Measurements from ENCODE around the gene PLEKHO1. TPM values are rescaled to one million over a fixed set of nuclear protein-coding genes. Genes with fewer than 3 reads are reported as not detected.
"Not testable (repeated sequence)": the region's sequence is repeated elsewhere in the genome, so short reads cannot be mapped to it uniquely, and the experiment has no call there.

PLEKHO1 gene
- 102 TPM for polyA plus RNA-seq (ENCODE audit: insufficient read length)

DNA sequence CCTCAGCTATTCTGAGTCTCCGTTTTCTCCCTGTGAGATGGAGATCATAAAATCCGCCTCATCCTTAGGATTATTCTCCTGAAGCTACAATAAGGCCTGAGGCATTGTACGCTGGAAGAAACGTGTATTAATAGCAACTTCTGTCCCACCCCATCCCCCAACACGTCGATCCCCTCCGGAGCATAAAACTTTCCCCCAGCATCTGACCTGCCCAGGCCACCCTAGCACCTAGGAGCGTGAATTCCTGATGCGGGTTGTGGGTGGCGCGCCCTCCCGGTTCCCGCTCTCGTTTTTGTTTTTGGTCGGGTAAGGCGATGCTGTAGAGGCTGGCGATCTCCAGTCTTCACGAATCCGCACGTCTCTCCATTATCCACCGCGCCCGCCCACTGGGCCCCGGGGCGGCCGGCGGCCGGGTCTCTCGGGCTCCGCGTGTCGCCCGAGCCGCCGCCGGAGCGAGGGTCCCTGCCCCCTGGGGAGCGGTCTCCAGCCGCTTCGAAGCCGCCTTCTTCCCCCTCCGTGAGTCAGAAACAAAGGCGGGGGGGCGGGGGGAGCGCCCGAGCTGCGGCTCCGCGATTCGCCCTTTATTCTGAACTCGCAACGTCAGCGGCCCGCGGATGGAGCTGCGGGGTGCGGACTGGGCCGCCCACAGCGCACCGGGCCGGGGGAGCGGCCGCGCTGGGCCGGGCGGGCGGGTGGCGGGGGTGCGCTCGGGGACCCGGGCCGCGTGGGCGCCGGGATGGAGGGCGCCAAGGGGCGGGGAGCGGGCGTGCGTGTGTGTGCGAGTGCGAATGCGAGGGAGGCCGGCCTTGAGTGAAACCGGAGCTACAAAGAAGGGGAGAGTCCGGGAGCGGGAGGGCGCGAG, at the start of gene PLEKHO1:
PLEKHO1 (plus strand) TSS at position 646 of the 862 bp plus-strand sequence. CDS start 342 bp downstream, outside the sequence.
- peak; percentile 81 for DNase-seq

DNA sequence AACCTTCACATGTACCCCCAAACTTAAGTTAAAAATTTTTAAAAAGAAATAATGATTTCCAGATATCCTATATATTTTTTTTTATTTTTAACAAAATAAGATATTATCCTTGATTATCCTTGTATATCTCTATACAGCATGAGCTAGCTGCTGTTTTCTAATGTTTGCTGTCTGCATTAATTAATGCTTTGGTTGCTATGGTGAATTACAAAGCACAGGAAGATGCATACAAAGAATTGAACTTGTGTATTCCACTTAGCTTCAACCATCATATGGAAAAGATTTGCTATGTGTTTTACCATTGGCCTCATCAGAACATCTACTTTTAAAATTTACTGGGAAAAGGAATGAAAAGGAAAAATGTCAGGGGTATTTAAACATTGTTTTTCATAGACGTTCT, 46.7 kb upstream of the PLEKHO1 start:
- DNase-seq: no peak

DNA sequence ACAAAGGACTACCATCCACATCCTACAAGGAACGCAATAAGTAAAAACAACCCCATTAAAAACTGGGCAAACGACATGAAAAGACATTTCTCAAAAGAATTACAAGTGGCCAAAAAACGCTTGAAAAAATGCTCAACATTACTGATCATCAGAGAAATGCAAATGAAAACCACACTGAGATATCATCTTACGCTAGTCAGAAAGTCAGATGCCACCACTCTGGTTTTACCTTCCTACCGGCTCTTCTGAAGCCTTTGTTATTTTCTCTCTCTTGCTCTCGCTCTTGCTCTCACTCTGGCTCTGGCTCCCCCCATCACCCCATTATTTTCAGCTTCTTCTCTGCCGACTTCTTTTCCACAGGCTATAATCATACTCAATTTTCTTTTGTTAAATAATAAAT, 43.4 kb upstream of the PLEKHO1 start:
- DNase-seq: no peak

DNA sequence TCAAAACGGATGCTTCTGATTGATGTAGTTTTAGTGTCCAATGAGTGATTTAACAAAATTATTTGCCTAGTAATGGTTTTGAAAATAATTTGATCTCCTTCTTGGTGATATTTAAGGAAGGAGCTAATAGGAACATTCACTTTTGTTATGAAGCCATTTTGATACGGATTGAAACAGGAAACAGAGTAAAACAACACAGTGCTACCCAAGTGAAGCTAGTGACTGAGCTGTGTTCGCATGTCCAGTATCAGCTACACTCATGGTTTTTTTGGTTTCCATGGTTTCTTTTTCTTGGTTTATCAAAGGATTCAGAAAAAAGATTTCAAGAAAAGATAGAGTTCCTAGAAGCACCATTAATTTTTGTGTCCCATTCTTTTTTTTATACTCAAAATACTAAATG, 40.1 kb upstream of the PLEKHO1 start:
- no peak for DNase-seq

GRCh38 chr1:150110116-150110515, 39.6 kb upstream of the PLEKHO1 start:
- no peak for DNase-seq

- no peak for DNase-seq
These were observed 38.0 kb upstream of the PLEKHO1 start for GRCh38 chr1:150111670-150112069.

DNA sequence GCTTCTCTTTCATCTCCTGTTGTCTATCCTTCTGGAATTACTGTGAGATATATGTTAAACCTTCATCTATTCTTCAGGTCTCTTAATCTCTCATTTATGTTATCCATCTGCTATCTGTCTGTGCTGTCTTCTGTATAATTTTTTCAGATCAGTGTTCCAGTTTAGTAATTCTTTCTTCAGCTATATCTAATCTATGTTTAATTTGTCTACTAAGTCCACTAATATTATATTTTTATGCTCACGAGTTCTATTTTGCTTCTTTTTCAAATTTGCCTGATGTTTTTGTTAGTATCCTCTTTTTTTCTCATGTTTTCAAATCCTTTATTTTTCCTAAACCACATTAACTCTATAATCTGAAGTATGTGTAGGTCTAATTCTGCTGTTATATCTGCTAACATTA, 34.6 kb upstream of the PLEKHO1 start:
- DNase-seq: no peak

- peak; percentile 24 for DNase-seq
These were observed 31.0 kb upstream of the PLEKHO1 start for GRCh38 chr1:150118716-150119115.

DNA sequence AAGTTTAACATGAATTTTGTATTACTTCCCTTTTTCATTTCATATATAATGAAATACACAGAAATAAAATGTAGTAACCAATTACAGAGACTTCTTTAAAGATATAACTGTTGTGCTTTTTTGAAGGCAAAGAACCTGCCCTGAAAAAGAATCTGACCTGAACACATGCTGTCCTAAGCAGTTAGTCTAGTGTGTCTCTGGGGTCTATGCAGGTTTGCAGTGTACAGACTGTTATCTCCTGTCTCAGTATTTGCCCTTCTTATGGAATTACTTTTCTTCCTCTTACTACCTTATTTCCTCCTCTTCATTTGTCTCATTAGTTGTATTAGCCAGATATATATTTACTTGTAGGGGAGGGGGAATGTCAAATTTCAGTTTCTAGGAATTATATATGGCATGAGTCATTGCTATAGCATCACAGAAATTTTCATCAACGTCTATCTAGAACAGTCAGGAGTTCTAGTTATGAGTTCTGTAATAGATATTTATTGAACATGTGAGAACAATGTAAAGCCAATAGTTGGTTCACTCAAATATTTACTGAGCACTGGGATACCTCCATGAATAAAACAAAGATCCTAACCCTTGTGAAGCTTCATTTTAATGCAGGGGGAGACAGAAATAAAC, 28.4 kb upstream of the PLEKHO1 start:
- DNase-seq: no peak

DNA sequence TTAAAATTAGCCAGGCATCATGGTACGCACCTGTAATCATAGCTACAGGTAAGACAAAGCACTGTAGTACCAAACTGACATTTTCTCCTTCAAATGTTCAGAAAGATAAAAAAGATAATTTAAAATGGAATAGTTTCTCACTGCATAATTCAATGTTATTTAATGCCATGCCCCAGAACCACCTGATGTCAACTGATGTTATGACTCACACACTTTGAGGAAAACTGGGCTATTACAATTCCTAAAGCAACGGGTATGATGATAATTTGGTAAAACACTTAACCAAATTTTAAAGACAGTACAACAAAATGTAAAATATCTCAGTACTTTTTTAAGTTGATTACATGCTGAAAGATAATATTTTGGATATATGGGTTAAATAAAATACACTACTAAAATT, 22.9 kb upstream of the PLEKHO1 start:
- DNase-seq: no peak

DNA sequence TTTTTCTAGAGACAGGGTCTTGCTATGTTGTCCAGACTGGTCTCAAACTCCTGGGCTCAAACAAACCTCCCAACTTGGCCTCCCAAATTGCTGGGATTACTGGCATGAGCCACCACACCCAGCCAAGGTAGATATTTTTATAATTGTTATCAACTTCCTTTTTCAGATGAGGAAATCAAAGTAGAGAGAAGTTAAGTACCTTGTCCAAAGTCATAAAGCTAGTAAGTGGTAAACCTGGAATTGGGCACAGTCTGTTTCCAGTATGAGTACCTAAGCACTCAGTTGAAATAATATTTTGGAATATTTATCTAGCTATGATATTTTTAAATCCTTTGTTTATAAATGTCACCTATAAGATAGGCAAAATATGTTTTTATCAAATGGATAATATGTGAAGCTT, 22.3 kb upstream of the PLEKHO1 start:
- no peak for DNase-seq

DNA sequence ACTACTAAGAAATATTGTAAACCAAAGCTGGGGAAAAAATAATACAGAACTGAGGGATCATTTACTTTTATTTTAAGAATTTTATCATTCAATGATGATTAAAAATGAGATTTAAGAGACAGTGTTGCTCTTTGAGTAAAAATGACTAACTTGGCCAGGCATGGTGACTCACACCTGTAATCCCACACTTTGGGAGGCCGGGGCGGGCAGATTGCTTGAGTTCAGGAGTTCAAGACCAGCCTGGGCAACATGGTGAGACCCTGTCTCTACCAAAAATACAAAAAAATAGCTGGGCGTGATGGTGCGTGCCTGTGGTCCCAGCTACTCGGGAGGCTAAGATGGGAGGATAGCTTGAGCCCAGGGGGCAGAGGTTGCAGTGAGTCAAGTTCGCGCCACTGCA, 21.8 kb upstream of the PLEKHO1 start:
- DNase-seq: no peak

- DNase-seq: no peak
These were observed 17.3 kb upstream of the PLEKHO1 start for GRCh38 chr1:150132372-150132771.

- DNase-seq: no peak
These were observed 15.2 kb upstream of the PLEKHO1 start for GRCh38 chr1:150134537-150134936.

DNA sequence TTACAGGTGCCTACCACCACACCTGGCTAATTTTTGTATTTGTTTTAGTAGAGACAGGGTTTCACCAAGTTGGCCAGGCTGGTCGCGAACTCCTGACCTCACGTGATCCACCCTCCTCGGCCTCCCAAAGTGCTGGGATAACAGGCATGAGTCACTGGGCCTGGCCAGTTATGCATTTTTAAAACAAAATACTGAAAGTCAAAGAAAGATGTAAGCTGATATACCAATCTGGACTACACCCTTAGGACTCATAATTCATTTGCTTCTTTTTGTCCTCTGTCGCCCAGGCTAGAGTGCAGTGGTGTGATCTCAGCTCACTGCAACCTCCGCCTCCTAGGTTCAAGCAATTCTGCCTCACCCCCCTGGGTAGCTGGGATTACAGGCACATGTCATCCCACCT, 14.3 kb upstream of the PLEKHO1 start:
- DNase-seq: not testable (repeated sequence)

GRCh38 chr1:150138044-150138443, 11.7 kb upstream of the PLEKHO1 start:
- DNase-seq: no peak

GRCh38 chr1:150141452-150141851, 8.3 kb upstream of the PLEKHO1 start:
- DNase-seq: no peak

DNA sequence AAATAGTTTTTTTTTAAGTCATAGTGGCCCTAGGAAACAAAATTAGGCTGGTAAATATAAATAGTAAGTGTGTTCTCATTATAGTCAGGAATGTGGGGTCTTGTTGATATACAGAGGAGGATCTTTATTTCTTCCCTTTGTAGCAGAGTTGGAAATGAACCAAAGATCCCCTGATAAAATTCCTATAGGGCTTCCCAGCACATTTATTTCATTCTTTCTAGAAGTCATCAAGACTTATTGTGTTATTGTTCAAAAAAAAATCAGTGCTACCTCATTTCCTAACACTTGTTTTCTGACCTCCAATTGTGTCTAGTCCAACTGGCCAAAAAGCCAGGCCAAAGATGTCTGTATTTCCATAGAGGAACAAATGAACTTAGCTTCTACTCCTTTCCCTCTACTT, 7.6 kb upstream of the PLEKHO1 start:
- DNase-seq: no peak

DNA sequence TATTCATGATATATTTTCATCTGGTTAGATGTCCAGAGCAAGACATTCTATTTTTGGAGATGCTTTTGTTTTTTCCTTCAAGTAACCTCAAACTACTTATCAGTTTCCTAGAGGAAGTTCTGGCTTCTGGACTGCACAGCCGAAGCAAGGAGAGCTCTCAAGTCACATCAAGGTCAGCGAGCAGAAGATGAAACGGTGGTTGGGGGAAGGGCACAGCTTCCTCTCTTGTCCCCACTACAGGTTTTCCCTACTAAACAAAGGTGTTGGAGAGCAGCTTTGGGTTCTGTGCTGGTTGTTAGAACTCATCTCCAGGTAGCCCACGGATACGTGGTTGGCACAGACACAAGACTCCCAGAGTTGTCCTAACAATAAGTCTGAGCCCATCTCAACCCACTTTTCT, 5.1 kb upstream of the PLEKHO1 start:
- DNase-seq: no peak

DNA sequence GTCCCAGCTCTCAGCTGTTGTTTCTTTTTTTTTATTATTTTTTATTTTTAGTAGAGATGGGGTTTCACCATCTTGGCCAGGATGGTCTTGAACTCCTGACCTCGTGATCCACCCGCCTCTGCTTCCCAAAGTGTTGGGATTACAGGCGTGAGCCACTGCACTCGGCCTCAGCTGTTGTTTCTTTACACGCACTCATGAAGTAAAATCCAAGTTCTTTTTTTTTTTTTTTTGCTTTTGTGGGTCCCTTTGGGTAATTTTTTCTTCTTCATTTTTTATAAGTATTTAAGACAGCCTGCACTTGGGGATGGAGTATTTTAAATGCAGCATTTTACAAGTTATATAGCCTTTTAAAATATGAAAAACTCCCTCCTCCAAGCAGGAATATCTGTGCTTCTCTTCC, 3.7 kb upstream of the PLEKHO1 start:
- not testable (repeated sequence) for DNase-seq

DNA sequence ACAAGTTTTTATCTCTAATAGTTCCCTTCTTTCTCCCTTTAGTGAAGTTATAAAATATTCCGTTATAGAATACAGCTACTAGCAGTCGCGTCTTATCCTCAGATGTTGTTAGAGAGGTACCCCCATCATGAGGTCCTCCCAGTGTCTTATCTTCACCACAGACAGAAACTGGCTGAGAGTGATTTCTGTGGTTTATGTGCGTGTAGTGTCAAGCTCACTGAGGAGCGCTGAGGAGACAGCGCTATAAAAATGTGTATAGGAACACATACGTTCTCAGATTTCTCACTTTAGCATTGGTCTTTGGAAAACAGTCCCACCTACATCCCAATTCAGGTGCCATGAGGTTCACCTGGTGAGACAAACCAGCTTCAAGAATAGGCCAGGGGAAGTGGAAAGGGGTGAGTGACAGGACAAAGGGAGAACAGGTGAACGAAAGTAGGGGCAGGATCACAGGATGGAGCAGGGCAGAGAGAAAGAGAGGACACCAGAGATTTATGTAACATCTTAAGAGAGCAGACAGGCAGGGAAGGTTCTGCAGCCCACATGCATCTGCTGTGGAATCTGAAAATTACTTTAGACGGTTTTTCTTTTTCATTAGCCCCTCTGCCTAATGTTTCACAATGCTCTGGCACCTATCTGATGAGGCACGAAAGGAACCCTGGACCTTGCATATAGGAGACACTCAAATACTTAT, 2.7 kb upstream of the PLEKHO1 start:
- no peak for DNase-seq

- DNase-seq: no peak
These were observed 862 bp upstream of the PLEKHO1 start for GRCh38 chr1:150148837-150149270.

Measured in hindlimb muscle (tissue), 1 donor.